DND-41 (cell line): Measurements from ENCODE around the gene NPSR1.
"Not testable (repeated sequence)": the region's sequence is repeated elsewhere in the genome, so short reads cannot be mapped to it uniquely, and the experiment has no call there.

Experiments
- ATAC-seq: fragments of 200-7000 bp; cut with Tn5 transposase; 3 replicates; pipeline ENCODE4 v1.9.1; 2021; ENCODE audit warnings: low read depth; ENCODE audit not compliant: insufficient read depth
- DNase-seq: peaks from one replicate; pipeline ENCODE4 v3.0.0-alpha.2; 2020
- H2AFZ ChIP-seq: 2 replicates; pipeline ENCODE4 v1.6.0; 2012; ENCODE audit warnings: low read depth, low read length
- H3K27ac ChIP-seq: 2 replicates; pipeline ENCODE4 v1.5.1; 2012; ENCODE audit warnings: low read length, inconsistent platforms
- H3K27me3 ChIP-seq: fragments of 200-600 bp; sonication (generic); 2 replicates; pipeline ENCODE4 v1.6.0; 2012; ENCODE audit warnings: low read length, mild to moderate bottlenecking, inconsistent platforms; ENCODE audit not compliant: insufficient read depth, poor library complexity
- H3K36me3 ChIP-seq: 2 replicates; pipeline ENCODE4 v1.5.1; 2012; ENCODE audit warnings: low read length, inconsistent platforms; ENCODE audit not compliant: insufficient read depth
- H3K4me1 ChIP-seq: 2 replicates; pipeline ENCODE4 v1.5.1; 2012; ENCODE audit warnings: mild to moderate bottlenecking, low read length; ENCODE audit not compliant: insufficient read depth
- H3K4me2 ChIP-seq: 2 replicates; pipeline ENCODE4 v1.6.0; 2012; ENCODE audit warnings: mild to moderate bottlenecking, moderate library complexity, low read length, inconsistent platforms; ENCODE audit not compliant: insufficient read depth
- H3K4me3 ChIP-seq, 2 experiments: fragments of 200-600 bp in 1 of 2; shearing (Covaris generic) in 1 of 2; 2 replicates each; pipeline ENCODE4 v1.5.1; 2012 to 2016; ENCODE audit warnings: inconsistent platforms in 2 of 2, low read length in 2 of 2, mild to moderate bottlenecking in 2 of 2, low read depth in 1 of 2, moderate library complexity in 1 of 2
- H3K79me2 ChIP-seq: 2 replicates; pipeline ENCODE4 v1.6.0; 2012; ENCODE audit warnings: low read length, inconsistent platforms; ENCODE audit not compliant: insufficient read depth
- H3K9ac ChIP-seq: 2 replicates; pipeline ENCODE4 v1.6.0; 2012; ENCODE audit warnings: low read depth, mild to moderate bottlenecking, inconsistent platforms, low read length, moderate library complexity
- H3K9me3 ChIP-seq: 2 replicates; pipeline ENCODE4 v1.5.1; 2012; ENCODE audit warnings: low read length, moderate library complexity, mild to moderate bottlenecking, inconsistent platforms; ENCODE audit not compliant: insufficient read depth, severe bottlenecking
- H4K20me1 ChIP-seq: 2 replicates; pipeline ENCODE4 v1.6.0; 2012; ENCODE audit warnings: low read length; ENCODE audit not compliant: insufficient read depth
- CTCF ChIP-seq: IDR thresholded peaks from 2 replicates; pipeline ENCODE4 v1.5.1; 2012; ENCODE audit warnings: borderline replicate concordance, low read length, moderate library complexity, mild to moderate bottlenecking; ENCODE audit not compliant: poor library complexity, severe bottlenecking; ENCODE audit errors: extremely low read depth
- EZH2 ChIP-seq: IDR thresholded peaks from 3 replicates; pipeline ENCODE4 v1.6.1; 2012; ENCODE audit warnings: borderline replicate concordance, low read depth, mild to moderate bottlenecking, moderate library complexity, low read length, inconsistent platforms; ENCODE audit not compliant: severe bottlenecking

The NPSR1 gene

GRCh38 chr7:34869057-34869456, 211.0 kb downstream of the NPSR1 start:
- H3K27me3 ChIP-seq, result no peaks in the 10 kb centered on the region
- no peaks in the 10 kb centered on the region for H3K79me2 ChIP-seq
- H3K9ac ChIP-seq, result no peak overlapping the region
- no peaks in the 10 kb centered on the region for H3K9me3 ChIP-seq
- ATAC-seq (no peak), DNase-seq (no peak)
- H4K20me1 ChIP-seq, result no peaks in the 10 kb centered on the region
- no peak overlapping the region for H3K4me2 ChIP-seq
- no peaks in the 10 kb centered on the region for H3K4me1 ChIP-seq
- H3K27ac ChIP-seq, result no peak overlapping the region
- no peaks in the 10 kb centered on the region for H3K36me3 ChIP-seq
- H2AFZ ChIP-seq, result no peak overlapping the region
- no peak overlapping the region for H3K4me3 ChIP-seq
- no peak for TF ChIP-seq EZH2
- TF ChIP-seq CTCF, result no peak

GRCh38 chr7:34870041-34870440, 212.0 kb downstream of the NPSR1 start:
- not testable (repeated sequence) for H3K4me2 ChIP-seq, H2AFZ ChIP-seq, H3K9me3 ChIP-seq, DNase-seq, H3K9ac ChIP-seq, H3K36me3 ChIP-seq, H3K4me3 ChIP-seq, H3K79me2 ChIP-seq, ATAC-seq, H3K27me3 ChIP-seq, H4K20me1 ChIP-seq, H3K4me1 ChIP-seq, H3K27ac ChIP-seq

- H2AFZ ChIP-seq, H4K20me1 ChIP-seq, H3K9me3 ChIP-seq, H3K4me2 ChIP-seq, H3K79me2 ChIP-seq, H3K36me3 ChIP-seq, ATAC-seq, H3K9ac ChIP-seq, H3K27ac ChIP-seq, DNase-seq, H3K4me3 ChIP-seq, H3K4me1 ChIP-seq, H3K27me3 ChIP-seq: not testable (repeated sequence)
Observed at GRCh38 chr7:34874329-34874728, 216.3 kb downstream of the NPSR1 start.

- Histone ChIP-seq H3K9ac (no peak overlapping the region), H3K79me2 (no peaks in the 10 kb centered on the region)
Observed at GRCh38 chr7:34875481-34875880, 217.5 kb downstream of the NPSR1 start.

GRCh38 chr7:34878944-34879735, 221.1 kb downstream of the NPSR1 start:
- not testable (repeated sequence) for H3K4me3 ChIP-seq, ATAC-seq, H3K4me1 ChIP-seq, H3K27me3 ChIP-seq, H2AFZ ChIP-seq, H4K20me1 ChIP-seq, H3K9me3 ChIP-seq, H3K27ac ChIP-seq, H3K36me3 ChIP-seq, H3K9ac ChIP-seq, H3K79me2 ChIP-seq, DNase-seq, H3K4me2 ChIP-seq

More at GRCh38 chr7:34875481-34875880, 217.5 kb downstream of the NPSR1 start:
- no peak overlapping the region for H3K4me3 ChIP-seq
- no peaks in the 10 kb centered on the region for H4K20me1 ChIP-seq
- H3K36me3 ChIP-seq, result no peaks in the 10 kb centered on the region
- no peaks in the 10 kb centered on the region for H3K4me1 ChIP-seq
- ATAC-seq (no peak), DNase-seq (no peak)
- no peaks in the 10 kb centered on the region for H3K27me3 ChIP-seq
- TF ChIP-seq CTCF, result no peak
- H3K27ac ChIP-seq, result no peak overlapping the region
- H2AFZ ChIP-seq, result no peak overlapping the region
- no peak overlapping the region for H3K4me2 ChIP-seq
- H3K9me3 ChIP-seq, result no peaks in the 10 kb centered on the region
